NCI-H1105 treated with DMSO at 0.1 percent for 48 hours (cell line): ENCODE results near the gene MACROD2.

Experiments used
- DNase-seq: peaks from one replicate; lab custom pipeline; 2025; lab: John Stamatoyannopoulos, UW

Gene MACROD2

GRCh38 chr20:15222502-15223330 is 1227.4 kb downstream of the MACROD2 start:
- no peak for DNase-seq

GRCh38 chr20:15224199-15224598 is 1228.9 kb downstream of the MACROD2 start:
- DNase-seq: no peak

- no peak for DNase-seq
Observed at GRCh38 chr20:15227102-15227501, 1231.8 kb downstream of the MACROD2 start.

DNA sequence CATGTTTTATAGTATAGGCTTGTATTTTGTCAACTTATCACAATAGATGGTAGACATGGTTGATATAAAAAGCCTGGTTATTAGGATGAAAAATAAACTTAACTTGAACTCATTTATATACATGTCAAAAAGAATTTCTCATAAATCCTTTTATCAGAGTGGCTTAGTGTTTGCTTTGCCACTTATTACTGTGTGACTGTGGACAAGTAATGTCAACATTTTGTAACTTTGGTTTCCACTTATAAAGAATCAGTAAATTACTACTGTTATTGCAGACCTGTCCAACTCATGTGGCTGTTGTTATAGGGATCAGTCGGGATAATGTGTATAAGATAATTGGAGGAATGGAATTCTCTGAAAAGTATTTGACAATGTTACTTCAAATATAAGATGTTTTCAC is 1236.9 kb downstream of the MACROD2 start:
- no peak for DNase-seq

DNA sequence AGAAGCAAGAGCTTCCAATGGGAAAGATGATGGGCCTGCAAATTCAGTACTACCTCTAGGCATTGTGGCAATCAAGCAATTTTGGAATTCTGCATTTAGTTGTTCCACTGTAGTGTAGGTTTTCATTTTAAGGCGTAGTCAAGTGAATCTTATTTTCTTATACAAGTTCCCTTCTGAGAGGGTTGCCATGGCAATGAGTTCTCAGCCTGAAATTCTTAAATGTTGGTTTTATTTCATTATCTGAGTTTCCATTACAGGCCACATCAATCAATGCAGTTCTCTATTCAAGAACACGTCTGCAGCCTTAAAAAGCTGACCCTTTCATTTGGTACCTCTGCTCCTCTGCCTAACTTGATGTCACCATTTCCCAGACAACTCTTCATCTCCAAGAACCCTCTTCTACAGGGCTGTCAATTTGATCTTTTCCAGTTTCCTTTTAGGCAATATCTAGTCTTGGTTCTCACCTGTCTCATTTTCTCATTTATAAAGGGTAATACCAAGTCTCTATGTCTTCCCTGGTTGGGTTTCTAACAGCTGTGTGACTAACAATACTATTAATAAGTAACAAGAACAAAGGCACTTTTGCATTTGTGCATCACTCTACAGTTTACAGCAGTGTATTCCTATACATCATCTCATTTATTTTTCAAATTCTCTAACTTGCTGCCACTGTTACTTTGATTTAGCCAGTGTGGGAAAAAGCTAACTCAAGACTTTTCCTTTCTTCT is 1240.3 kb downstream of the MACROD2 start:
- no peak for DNase-seq

DNA sequence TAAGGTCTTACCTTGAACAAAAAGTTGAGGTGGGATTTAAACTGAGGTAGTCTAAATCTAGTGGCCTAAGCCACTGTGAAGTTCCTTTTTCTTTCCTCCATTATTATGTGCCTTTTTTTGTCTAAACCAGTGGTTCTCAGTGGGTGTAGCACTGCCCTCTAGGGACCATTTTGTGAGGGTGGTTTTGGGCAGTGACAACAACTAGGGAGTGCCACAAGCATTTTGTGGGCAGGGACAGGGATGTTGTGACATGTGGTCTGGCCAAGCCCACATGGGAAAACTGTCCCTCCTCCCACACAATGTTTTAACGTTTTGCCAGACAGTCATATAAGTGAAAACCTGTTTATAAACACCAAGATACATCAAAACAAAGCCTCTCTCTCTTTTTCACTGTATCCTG is 1241.5 kb downstream of the MACROD2 start:
- DNase-seq: no peak

GRCh38 chr20:15239542-15240206 is 1244.4 kb downstream of the MACROD2 start:
- no peak for DNase-seq

- no peak for DNase-seq
Observed at GRCh38 chr20:15240801-15241200, 1245.5 kb downstream of the MACROD2 start.

DNA sequence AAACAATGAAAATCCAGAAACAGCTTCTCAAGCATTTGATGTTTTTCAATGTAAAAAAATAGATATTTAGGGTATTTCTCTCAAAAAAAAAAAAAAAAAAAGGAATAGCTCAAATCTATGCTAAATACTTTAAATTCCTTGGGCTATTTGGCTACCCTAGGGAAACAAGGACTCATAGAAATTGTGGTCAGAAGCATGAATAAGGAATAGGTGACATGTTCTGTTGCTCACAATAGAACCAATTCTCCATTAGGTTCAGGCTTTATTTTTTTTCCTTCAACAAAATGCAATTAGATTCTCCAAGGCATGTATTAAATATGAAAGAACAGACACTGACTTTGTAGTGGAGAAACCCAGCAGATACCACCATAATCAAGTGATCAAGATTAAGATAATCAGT is 1246.4 kb downstream of the MACROD2 start:
- DNase-seq: no peak

DNA sequence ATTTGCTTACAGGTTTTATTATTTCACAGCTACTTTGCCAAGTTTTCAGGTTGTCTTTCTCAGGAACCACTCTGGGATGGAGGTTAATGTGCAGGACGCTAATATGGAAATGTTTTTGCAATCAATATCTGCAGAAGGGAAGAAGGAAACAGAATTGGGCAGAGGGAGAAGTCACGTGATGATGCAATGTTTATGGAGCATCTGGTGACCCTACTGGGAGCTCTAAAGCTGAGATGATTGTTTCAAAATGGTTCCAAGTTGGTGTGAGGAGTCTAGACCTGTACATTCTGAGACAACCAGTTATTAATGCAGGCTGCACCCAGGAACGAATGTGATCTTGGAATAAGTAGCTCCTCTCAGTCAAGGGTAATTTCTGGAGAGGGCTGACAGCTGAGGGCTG is 1247.5 kb downstream of the MACROD2 start:
- no peak for DNase-seq

DNA sequence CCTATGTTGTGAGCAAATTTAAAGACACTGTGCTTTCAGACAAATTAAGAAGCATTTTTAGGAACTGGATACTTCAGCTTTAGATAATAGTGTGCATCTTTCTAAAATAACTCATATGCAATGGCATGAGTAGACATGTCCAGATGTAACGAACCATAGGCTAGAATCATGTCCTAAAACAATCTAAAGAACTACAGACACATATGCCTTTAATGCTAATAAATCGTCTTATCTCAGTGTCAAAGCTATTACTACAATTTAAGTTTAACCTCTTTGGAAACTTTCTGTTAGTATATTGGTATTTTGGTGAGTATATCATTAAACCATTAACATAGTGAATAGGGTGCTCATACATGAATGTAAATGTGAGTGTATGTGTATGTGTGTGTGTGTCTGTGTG is 1250.6 kb downstream of the MACROD2 start:
- DNase-seq: no peak

DNA sequence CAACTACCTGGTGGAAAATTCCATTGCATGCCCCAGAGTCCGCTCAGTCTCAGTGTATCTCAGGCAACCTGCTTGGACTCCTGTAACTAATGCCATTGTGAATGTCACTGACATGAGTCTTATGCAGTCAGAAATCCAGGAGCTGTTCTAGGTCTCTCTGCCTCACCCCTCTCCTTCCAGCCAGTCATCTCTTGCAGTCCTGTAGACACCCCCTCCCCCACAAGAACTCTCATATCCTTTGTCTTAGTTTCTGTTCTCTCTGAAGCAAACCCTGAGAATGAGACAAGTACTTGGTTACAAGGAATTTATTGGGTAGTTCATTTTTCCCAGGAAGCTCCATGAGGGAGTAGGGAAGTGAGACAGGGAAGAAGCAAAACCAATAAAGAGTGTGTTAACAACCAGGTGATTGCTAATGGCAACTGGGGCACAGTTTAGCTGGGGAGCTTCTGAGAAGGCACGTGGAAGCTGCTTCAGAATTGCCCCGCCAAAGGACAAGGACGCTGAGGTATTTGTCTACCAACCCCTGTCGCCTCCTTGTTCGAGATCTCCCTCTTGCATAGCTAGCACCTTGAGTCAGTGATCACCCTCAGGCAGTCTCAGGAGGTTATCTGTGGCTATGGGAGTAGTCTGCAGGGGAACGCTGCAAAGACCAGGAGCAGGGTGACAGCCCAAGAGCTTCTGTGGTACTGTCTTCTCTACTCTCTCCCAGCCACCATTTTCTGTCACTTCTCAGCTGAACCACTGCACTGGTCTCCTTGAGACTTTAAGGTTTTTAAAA is 1253.5 kb downstream of the MACROD2 start:
- no peak for DNase-seq

DNA sequence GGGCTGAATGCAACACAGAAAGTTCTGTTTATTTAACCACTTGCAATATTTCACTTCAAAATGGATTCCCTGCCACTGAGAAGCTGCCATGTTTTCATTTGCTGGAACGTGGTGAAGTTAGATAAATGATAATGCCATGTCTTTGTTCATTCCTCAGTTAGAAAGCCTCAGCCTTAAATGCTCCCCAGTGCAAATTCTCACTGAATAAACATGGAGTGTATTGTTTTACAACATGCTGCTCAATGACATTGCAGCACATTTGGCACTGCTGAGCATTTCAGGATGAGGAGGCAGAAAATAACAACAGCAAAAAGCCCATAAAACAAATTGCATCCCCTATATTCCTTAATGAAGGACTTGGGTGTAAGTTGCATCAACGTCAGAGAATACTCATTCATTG is 1255.9 kb downstream of the MACROD2 start:
- no peak for DNase-seq

DNA sequence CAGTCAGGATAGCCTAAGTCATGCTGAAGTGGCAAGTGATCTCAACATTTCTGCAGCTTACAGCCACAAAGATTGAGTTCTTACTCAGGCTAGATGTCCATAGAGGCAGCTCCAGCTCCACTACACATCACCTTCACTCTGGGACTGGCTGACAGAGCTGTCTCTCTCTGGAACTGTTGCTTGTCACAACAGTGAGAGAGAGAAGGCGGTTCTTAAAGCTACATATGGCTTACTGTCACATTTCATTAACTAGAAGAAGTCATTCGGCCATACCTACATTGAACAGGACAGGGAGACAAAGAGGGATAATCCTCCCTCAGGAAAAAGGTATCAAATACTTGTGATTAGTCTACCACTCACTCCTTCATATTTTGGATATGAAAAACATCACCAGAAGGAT is 1257.0 kb downstream of the MACROD2 start:
- DNase-seq: no peak

GRCh38 chr20:15253431-15253830 is 1258.1 kb downstream of the MACROD2 start:
- DNase-seq: no peak

GRCh38 chr20:15256676-15257568 is 1261.6 kb downstream of the MACROD2 start:
- no peak for DNase-seq

DNA sequence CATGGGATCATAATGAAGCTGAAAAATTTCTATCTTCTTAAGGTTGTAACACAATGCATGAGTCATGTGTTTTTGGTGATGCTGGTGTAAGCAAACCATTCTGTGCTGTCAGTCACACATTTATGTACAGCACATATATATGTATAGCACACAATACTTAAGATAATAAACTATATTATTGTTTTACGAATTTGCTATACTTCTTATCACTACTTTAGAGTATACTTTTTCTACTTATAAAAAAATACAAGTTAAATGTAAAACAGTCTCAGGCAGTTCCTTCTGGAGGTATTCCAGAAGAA is 1262.2 kb downstream of the MACROD2 start:
- DNase-seq: no peak

GRCh38 chr20:15265581-15266309 is 1270.4 kb downstream of the MACROD2 start:
- DNase-seq: no peak

DNA sequence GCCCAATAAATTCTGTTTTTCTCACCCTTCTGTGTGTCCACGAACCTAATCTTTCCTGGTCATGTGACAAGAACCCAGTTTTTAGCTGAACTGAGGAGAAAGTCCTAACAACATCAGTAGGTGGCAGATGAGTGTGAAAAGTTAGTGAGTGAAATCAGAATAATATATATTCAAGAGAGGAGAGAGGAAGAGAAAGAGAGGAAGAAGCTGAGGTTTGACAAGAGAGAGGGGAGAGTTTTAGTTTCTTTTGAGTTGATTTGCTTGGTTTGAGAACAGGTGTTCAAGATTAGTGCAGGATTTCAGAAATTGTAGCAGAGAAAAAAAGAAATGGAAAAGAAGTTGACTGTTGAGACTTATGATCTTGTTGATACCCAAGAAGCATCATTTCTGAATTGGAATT is 1272.6 kb downstream of the MACROD2 start:
- DNase-seq: no peak

DNA sequence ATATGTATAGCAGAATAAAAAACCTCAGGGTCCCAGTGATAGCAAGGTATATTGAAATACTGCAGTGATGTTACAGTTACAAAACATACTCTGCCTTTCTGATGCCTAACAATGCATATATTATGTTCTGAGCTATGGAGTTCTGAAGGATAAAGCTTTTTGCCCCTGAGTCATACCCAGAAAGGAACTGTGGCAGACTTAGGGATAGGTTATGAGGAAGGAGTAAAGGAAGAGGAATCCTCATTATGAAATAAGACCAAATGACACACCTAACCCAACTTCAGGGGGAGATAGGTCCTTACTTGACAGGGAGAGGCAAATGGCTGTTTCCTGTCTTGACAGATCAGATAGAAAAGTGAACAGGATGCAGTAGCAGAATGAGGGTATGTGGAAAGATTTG is 1282.7 kb downstream of the MACROD2 start:
- DNase-seq: no peak

GRCh38 chr20:15287329-15287728 is 1292.0 kb downstream of the MACROD2 start:
- DNase-seq: peak; percentile 71
